ENCODE results near the gene LRRC46. TPM values are rescaled to one million over a fixed set of nuclear protein-coding genes. Genes with fewer than 3 reads are reported as not detected.
A peak's percentile ranks its signal among the peaks of the same experiment; 100 is the strongest.

LRRC46 gene
- total and polyA plus RNA-seq, 4 experiments from 2014 or later: 0.23 to 0.69 TPM; not detected in 2

GRCh38 chr17:47831934-47832327 lies 461 bp downstream of the LRRC46 start:
- POLR2A ChIA-PET (ENCODE audit: partially characterized antibody): interaction anchor here (0.7 to 4.0 kb wide), 12 partner anchors 9 to 1061 kb away, joined by 3 to 69 read pairs (median 4); partner anchors contain the start of genes ATP5MC1, KPNB1, OSBPL7 and SCRN2
- Mint-ChIP-seq H3K4me3 (peak overlapping the region; percentile 86 to 98 (median 95)), H3K27ac (peak overlapping the region; percentile 86 to 100 (median 98)), H3K4me1 (peaks cover 37 to 73% (median 49%) of the 10 kb centered on the region in 4 donors), H3K27me3 (no peaks in the 10 kb centered on the region), H3K36me3 (peaks cover 4 to 28% of the 10 kb centered on the region in 2 donors), H3K9me3 (peaks cover 0 to 2% (median 0%) of the 10 kb centered on the region in 8 donors)
- CTCF ChIA-PET (ENCODE audit: partially characterized antibody): interaction anchor here (1.0 to 3.9 kb wide), 5 partner anchors 9 to 761 kb away, joined by 3 to 31 read pairs (median 6); partner anchors contain the start of genes HOXB5, OSBPL7 and SCRN2
- Histone ChIP-seq H3K27ac (ENCODE audit: low read depth, low read length) (peak overlapping the region; percentile 82), H3K4me1 (ENCODE audit: insufficient read depth, low read length) (peaks cover 56% of the 10 kb centered on the region), H3K27me3 (ENCODE audit: insufficient read depth, low read length) (no peaks in the 10 kb centered on the region), H3K36me3 (ENCODE audit: insufficient read depth, low read length) (peaks cover 12% of the 10 kb centered on the region), H3K4me3 (ENCODE audit: low read length in 2 of 2) (peak overlapping the region; percentile 87 to 100), H3K9me3 (ENCODE audit: control insufficient read depth in 1 of 2, low read length in 2 of 2) (no peaks in the 10 kb centered on the region)
- no peak for DNase-seq
- intact Hi-C loops (cut with micrococcal nuclease): loop anchor here (1.0 kb wide), 3 partner anchors 8 to 63 kb away; partner anchors contain the start of gene OSBPL7

GRCh38 chr17:47834756-47835155 lies 3.3 kb downstream of the LRRC46 start:
- ChIA-PET CTCF (ENCODE audit: partially characterized antibody) (interaction anchor here (1.5 to 20.5 kb wide), 2 partner anchors 53 to 136 kb away, joined by 3 to 562 read pairs; partner anchors contain the start of genes CDK5RAP3 and SP2), POLR2A (ENCODE audit: partially characterized antibody) (interaction anchor here (1.1 to 18.7 kb wide), 4 partner anchors 13 to 65 kb away, joined by 3 to 271 read pairs (median 7); partner anchors contain the start of genes OSBPL7, SP2 and SP6)
- Mint-ChIP-seq H3K4me3 (peak overlapping the region in 6 of 8 donors; percentile 30 to 69 (median 53)), H3K36me3 (peaks cover 0 to 14% of the 10 kb centered on the region in 2 donors), H3K9me3 (peaks cover 0 to 2% (median 0%) of the 10 kb centered on the region in 8 donors), H3K4me1 (peaks cover 36 to 59% (median 41%) of the 10 kb centered on the region in 4 donors), H3K27ac (peak overlapping the region; percentile 8 to 90 (median 56)), H3K27me3 (no peaks in the 10 kb centered on the region)
- H3K9me3 ChIP-seq (ENCODE audit: control insufficient read depth in 1 of 2, low read length in 2 of 2): no peaks in the 10 kb centered on the region
- H3K27me3 ChIP-seq (ENCODE audit: insufficient read depth, low read length): no peaks in the 10 kb centered on the region
- H3K4me1 ChIP-seq (ENCODE audit: insufficient read depth, low read length): peaks cover 43% of the 10 kb centered on the region
- H3K27ac ChIP-seq (ENCODE audit: low read depth, low read length): no peak overlapping the region
- H3K36me3 ChIP-seq (ENCODE audit: insufficient read depth, low read length): peaks cover 5% of the 10 kb centered on the region
- no peak for DNase-seq
- H3K4me3 ChIP-seq (ENCODE audit: low read length in 2 of 2): no peak overlapping the region
- intact Hi-C loops (cut with micrococcal nuclease): no loop called here

- H3K27ac Mint-ChIP-seq: no peak overlapping the region
- no peak for DNase-seq
- peaks cover 27 to 58% (median 43%) of the 10 kb centered on the region in 4 donors for H3K4me1 Mint-ChIP-seq
- Histone ChIP-seq H3K4me1 (ENCODE audit: insufficient read depth, low read length) (peaks cover 44% of the 10 kb centered on the region), H3K27ac (ENCODE audit: low read depth, low read length) (no peak overlapping the region), H3K36me3 (ENCODE audit: insufficient read depth, low read length) (peaks cover 5% of the 10 kb centered on the region), H3K27me3 (ENCODE audit: insufficient read depth, low read length) (no peaks in the 10 kb centered on the region), H3K9me3 (ENCODE audit: control insufficient read depth in 1 of 2, low read length in 2 of 2) (no peaks in the 10 kb centered on the region), H3K4me3 (ENCODE audit: low read length in 2 of 2) (no peak overlapping the region)
- H3K27me3 Mint-ChIP-seq: no peaks in the 10 kb centered on the region
- CTCF ChIA-PET (ENCODE audit: partially characterized antibody): interaction anchor here (1.2 to 20.5 kb wide), 2 partner anchors 15 to 51 kb away, joined by 3 to 562 read pairs; partner anchors contain the start of genes OSBPL7 and SP2
- peaks cover 0 to 3% of the 10 kb centered on the region in 2 donors for H3K36me3 Mint-ChIP-seq
- H3K4me3 Mint-ChIP-seq: no peak overlapping the region
- peaks cover 0 to 2% (median 0%) of the 10 kb centered on the region in 8 donors for H3K9me3 Mint-ChIP-seq
- POLR2A ChIA-PET (ENCODE audit: partially characterized antibody): interaction anchor here (18.7 kb wide), 1 partner anchor 56 kb away, joined by 271 read pairs; the partner anchor contains the start of gene SP2
- intact Hi-C loops (cut with micrococcal nuclease): no loop called here
Observed at GRCh38 chr17:47836601-47837000, 5.1 kb downstream of the LRRC46 start.

- H3K4me1 Mint-ChIP-seq: peaks cover 25 to 59% (median 44%) of the 10 kb centered on the region in 4 donors
- H3K27ac Mint-ChIP-seq: no peak overlapping the region
- H3K9me3 Mint-ChIP-seq: peaks cover 0 to 2% (median 0%) of the 10 kb centered on the region in 8 donors
Observed at GRCh38 chr17:47837401-47838039, 6.0 kb downstream of the LRRC46 start.

GRCh38 chr17:47838636-47839035 lies 7.2 kb downstream of the LRRC46 start:
- intact Hi-C loops (cut with micrococcal nuclease): no loop called here
- peaks cover 25 to 63% (median 50%) of the 10 kb centered on the region in 4 donors for H3K4me1 Mint-ChIP-seq
- CTCF ChIA-PET (ENCODE audit: partially characterized antibody): interaction anchor here (20.5 kb wide), 1 partner anchor 49 kb away, joined by 562 read pairs; the partner anchor contains the start of gene SP2
- peaks cover 0 to 3% of the 10 kb centered on the region in 2 donors for H3K36me3 Mint-ChIP-seq
- Histone ChIP-seq H3K27ac (ENCODE audit: low read depth, low read length) (no peak overlapping the region), H3K4me1 (ENCODE audit: insufficient read depth, low read length) (peaks cover 50% of the 10 kb centered on the region), H3K36me3 (ENCODE audit: insufficient read depth, low read length) (peaks cover 5% of the 10 kb centered on the region), H3K9me3 (ENCODE audit: control insufficient read depth in 1 of 2, low read length in 2 of 2) (no peaks in the 10 kb centered on the region), H3K27me3 (ENCODE audit: insufficient read depth, low read length) (peaks cover under 1% of the 10 kb centered on the region), H3K4me3 (ENCODE audit: low read length in 2 of 2) (no peak overlapping the region)
- H3K27me3 Mint-ChIP-seq: peaks cover 0 to 4% of the 10 kb centered on the region in 2 donors
- no peak overlapping the region for H3K27ac Mint-ChIP-seq
- peak overlapping the region in 3 of 8 donors; percentile 20 to 52 (median 25) for H3K4me3 Mint-ChIP-seq
- POLR2A ChIA-PET (ENCODE audit: partially characterized antibody): interaction anchor here (18.7 kb wide), 1 partner anchor 54 kb away, joined by 271 read pairs; the partner anchor contains the start of gene SP2
- no peak for DNase-seq
- H3K9me3 Mint-ChIP-seq: peaks cover 0 to 2% (median 0%) of the 10 kb centered on the region in 8 donors

More at GRCh38 chr17:47837401-47838039, 6.0 kb downstream of the LRRC46 start:
- ChIA-PET CTCF (ENCODE audit: partially characterized antibody) (interaction anchor here (1.2 to 20.5 kb wide), 2 partner anchors 16 to 50 kb away, joined by 3 to 562 read pairs; partner anchors contain the start of genes OSBPL7 and SP2), POLR2A (ENCODE audit: partially characterized antibody) (interaction anchor here (0.7 to 18.7 kb wide), 2 partner anchors 48 to 55 kb away, joined by 3 to 271 read pairs; partner anchors contain the start of gene SP2)
- Histone ChIP-seq H3K27ac (ENCODE audit: low read depth, low read length) (no peak overlapping the region), H3K4me3 (ENCODE audit: low read length in 2 of 2) (no peak overlapping the region), H3K4me1 (ENCODE audit: insufficient read depth, low read length) (peaks cover 42% of the 10 kb centered on the region), H3K36me3 (ENCODE audit: insufficient read depth, low read length) (peaks cover 5% of the 10 kb centered on the region), H3K9me3 (ENCODE audit: control insufficient read depth in 1 of 2, low read length in 2 of 2) (no peaks in the 10 kb centered on the region), H3K27me3 (ENCODE audit: insufficient read depth, low read length) (no peaks in the 10 kb centered on the region)
- Mint-ChIP-seq H3K4me3 (no peak overlapping the region), H3K36me3 (peaks cover 0 to 3% of the 10 kb centered on the region in 2 donors), H3K27me3 (no peaks in the 10 kb centered on the region)
- DNase-seq: no peak
- intact Hi-C loops (cut with micrococcal nuclease): no loop called here

- Mint-ChIP-seq H3K9me3 (no peaks in the 10 kb centered on the region), H3K36me3 (peaks cover 0 to 3% of the 10 kb centered on the region in 2 donors), H3K27ac (no peak overlapping the region), H3K4me3 (peak overlapping the region in 5 of 8 donors; percentile 17 to 52 (median 25)), H3K4me1 (peaks cover 23 to 60% (median 47%) of the 10 kb centered on the region in 4 donors), H3K27me3 (peaks cover 0 to 4% of the 10 kb centered on the region in 2 donors)
- no peaks in the 10 kb centered on the region for H3K9me3 ChIP-seq (ENCODE audit: control insufficient read depth in 1 of 2, low read length in 2 of 2)
- intact Hi-C loops (cut with micrococcal nuclease): no loop called here
- DNase-seq: no peak
- H3K27ac ChIP-seq (ENCODE audit: low read depth, low read length): no peak overlapping the region
- H3K36me3 ChIP-seq (ENCODE audit: insufficient read depth, low read length): peaks cover 5% of the 10 kb centered on the region
- CTCF ChIA-PET (ENCODE audit: partially characterized antibody): interaction anchor here (2.6 to 20.5 kb wide), 2 partner anchors 9 to 48 kb away, joined by 31 to 562 read pairs; partner anchors contain the start of genes LRRC46, MRPL10 and SP2
- POLR2A ChIA-PET (ENCODE audit: partially characterized antibody): interaction anchor here (3.1 to 18.7 kb wide), 2 partner anchors 8 to 53 kb away, joined by 55 to 271 read pairs; partner anchors contain the start of genes LRRC46, MRPL10 and SP2
- peaks cover 46% of the 10 kb centered on the region for H3K4me1 ChIP-seq (ENCODE audit: insufficient read depth, low read length)
- no peak overlapping the region for H3K4me3 ChIP-seq (ENCODE audit: low read length in 2 of 2)
- H3K27me3 ChIP-seq (ENCODE audit: insufficient read depth, low read length): peaks cover 5% of the 10 kb centered on the region
Observed at GRCh38 chr17:47839071-47839470, 7.6 kb downstream of the LRRC46 start.
